GM12873 (cell line): ENCODE measurements around the gene N4BP2.

ENCODE experiments used
- CTCF ChIP-seq: IDR thresholded peaks from 2 replicates; pipeline ENCODE4 v1.5.1; 2012; ENCODE audit warnings: low read depth, mild to moderate bottlenecking, moderate library complexity, low read length, control low read depth; ENCODE audit not compliant: insufficient read depth; ENCODE audit errors: missing control alignments

N4BP2 gene

GRCh38 chr4:40058854-40059253 is 2.2 kb downstream of the N4BP2 start:
- TF ChIP-seq CTCF = no peak

GRCh38 chr4:40059362-40059761 is 2.7 kb downstream of the N4BP2 start:
- no peak for TF ChIP-seq CTCF

- TF ChIP-seq CTCF = no peak
These were observed 8.4 kb downstream of the N4BP2 start for GRCh38 chr4:40065010-40065409.

- TF ChIP-seq CTCF = no peak
These were observed 10.0 kb downstream of the N4BP2 start for GRCh38 chr4:40066651-40067050.

GRCh38 chr4:40070387-40070786 is 13.7 kb downstream of the N4BP2 start:
- no peak for TF ChIP-seq CTCF

GRCh38 chr4:40086421-40086820 is 29.8 kb downstream of the N4BP2 start:
- no peak for TF ChIP-seq CTCF

GRCh38 chr4:40087799-40088366 is 31.2 kb downstream of the N4BP2 start:
- no peak for TF ChIP-seq CTCF

- TF ChIP-seq CTCF = no peak
These were observed 42.4 kb downstream of the N4BP2 start for GRCh38 chr4:40099010-40099409.
